AG04449 (cell line): ENCODE results near the gene PPP2R2B.
"Not testable (repeated sequence)": the region's sequence is repeated elsewhere in the genome, so short reads cannot be mapped to it uniquely, and the experiment has no call there.

Experiments
- CTCF ChIA-PET: fragments of 350-600 bp; formaldehyde crosslinking; extraction: SDS; loops from one replicate; lab custom pipeline; 2021; ENCODE audit warnings: antibody characterized with exemption; lab: Yijun Ruan, JAX
- POLR2A ChIA-PET: fragments of 400-600, 350-600 bp; formaldehyde crosslinking; extraction: SDS; loops from one replicate; lab custom pipeline; 2020; ENCODE audit warnings: antibody characterized with exemption, inconsistent platforms; lab: Yijun Ruan, JAX
- DNase-seq: peaks from one replicate; pipeline ENCODE4 v3.0.0-alpha.2; 2010; ENCODE audit warnings: low read depth, low spot score
- H3K4me3 ChIP-seq: 2 replicates; pipeline ENCODE4 v1.5.1; 2011; ENCODE audit warnings: low read depth, mild to moderate bottlenecking, control low read depth, low read length
- CTCF ChIP-seq: IDR thresholded peaks from one replicate; pipeline ENCODE4 v1.5.1; 2011; ENCODE audit warnings: mild to moderate bottlenecking, moderate library complexity, low read length, control low read depth, inconsistent platforms; ENCODE audit not compliant: insufficient read depth; ENCODE audit errors: missing control alignments

Gene PPP2R2B

GRCh38 chr5:146561711-146562110 is 316.8 kb downstream of the PPP2R2B start:
- H3K4me3 ChIP-seq: no peak overlapping the region

GRCh38 chr5:146560205-146560812 is 318.2 kb downstream of the PPP2R2B start:
- CTCF ChIA-PET: interaction anchor here (1.0 to 2.6 kb wide), 2 partner anchors 16 to 405 kb away, joined by 4 to 12 read pairs; no protein-coding TSS in a partner anchor
- no peak overlapping the region for H3K4me3 ChIP-seq
- no peak for DNase-seq
- POLR2A ChIA-PET: no interaction called here
- TF ChIP-seq CTCF: no peak

More at GRCh38 chr5:146561711-146562110, 316.8 kb downstream of the PPP2R2B start:
- no peak for DNase-seq
- ChIA-PET POLR2A (no interaction called here), CTCF (interaction anchor here (1.1 to 2.6 kb wide), 3 partner anchors 17 to 30 kb away, joined by 3 to 12 read pairs (median 4); no protein-coding TSS in a partner anchor)
- TF ChIP-seq CTCF: no peak

- CTCF ChIA-PET: not testable (repeated sequence)
Measured at GRCh38 chr5:146556884-146557283, 321.7 kb downstream of the PPP2R2B start.

GRCh38 chr5:146553446-146553845 is 325.1 kb downstream of the PPP2R2B start:
- POLR2A ChIA-PET: no interaction called here
- CTCF ChIA-PET: interaction anchor here (1.0 kb wide), 1 partner anchor 11 kb away, joined by 4 read pairs; no protein-coding TSS in a partner anchor

More at GRCh38 chr5:146556884-146557283, 321.7 kb downstream of the PPP2R2B start:
- DNase-seq, H3K4me3 ChIP-seq, POLR2A ChIA-PET: not testable (repeated sequence)

GRCh38 chr5:146549615-146550014 is 328.9 kb downstream of the PPP2R2B start:
- ChIA-PET CTCF (interaction anchor here (2.1 to 7.2 kb wide), 2 partner anchors 16 to 417 kb away, joined by 9 to 43 read pairs; no protein-coding TSS in a partner anchor), POLR2A (no interaction called here)
- no peak overlapping the region for H3K4me3 ChIP-seq
- DNase-seq: no peak
- no peak for TF ChIP-seq CTCF

More at GRCh38 chr5:146553446-146553845, 325.1 kb downstream of the PPP2R2B start:
- no peak overlapping the region for H3K4me3 ChIP-seq
- DNase-seq: no peak
- TF ChIP-seq CTCF: no peak

- POLR2A ChIA-PET: no interaction called here
- no peak for DNase-seq
- CTCF ChIA-PET: interaction anchor here (1.5 to 7.2 kb wide), 3 partner anchors 14 to 418 kb away, joined by 5 to 43 read pairs (median 9); no protein-coding TSS in a partner anchor
- no peak overlapping the region for H3K4me3 ChIP-seq
- no peak for TF ChIP-seq CTCF
Measured at GRCh38 chr5:146548781-146549449, 329.6 kb downstream of the PPP2R2B start.
